Stimulated activated CD8-positive, alpha-beta memory T cell treated with anti-CD3 and anti-CD28 coated beads, Interleukin-15, amount 100 ng/mL, for 1 hour (primary cell): ENCODE measurements around the gene OR52J3.
"Not testable (repeated sequence)": the region's sequence is repeated elsewhere in the genome, so short reads cannot be mapped to it uniquely, and the experiment has no call there.

Source experiments
- DNase-seq: peaks from one replicate; pipeline ENCODE4 v3.0.0-alpha.2; 2020; ENCODE audit warnings: low read depth

The OR52J3 gene

GRCh38 chr11:5046226-5046625, at the start of gene OR52J3:
TSS of gene OR52J3 (plus strand) at chr11:5046526. CDS start at chr11:5046526, 0 bp downstream.
- no peak for DNase-seq

GRCh38 chr11:5004424-5005274, 41.7 kb upstream of the OR52J3 start:
- DNase-seq, result no peak

DNA sequence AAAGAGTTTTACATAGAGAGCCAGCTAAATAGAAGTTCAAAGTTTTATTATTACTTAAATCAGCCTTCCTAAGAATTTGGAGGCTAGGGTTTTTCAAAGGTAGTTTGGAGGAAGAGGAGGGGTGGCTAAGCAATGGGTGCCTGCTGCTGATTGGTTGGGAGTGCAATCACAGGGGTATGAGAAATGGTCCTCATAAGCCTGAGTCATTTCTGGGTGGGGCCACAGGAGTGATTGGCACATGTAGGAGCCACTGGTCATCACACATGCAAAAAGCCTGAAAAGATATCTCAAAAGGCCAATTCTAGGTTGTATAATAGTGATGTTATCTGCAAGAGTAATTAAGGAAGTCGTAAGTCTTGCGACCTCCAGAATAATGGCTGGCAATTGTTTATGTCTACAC, 38.8 kb upstream of the OR52J3 start:
- no peak for DNase-seq

DNA sequence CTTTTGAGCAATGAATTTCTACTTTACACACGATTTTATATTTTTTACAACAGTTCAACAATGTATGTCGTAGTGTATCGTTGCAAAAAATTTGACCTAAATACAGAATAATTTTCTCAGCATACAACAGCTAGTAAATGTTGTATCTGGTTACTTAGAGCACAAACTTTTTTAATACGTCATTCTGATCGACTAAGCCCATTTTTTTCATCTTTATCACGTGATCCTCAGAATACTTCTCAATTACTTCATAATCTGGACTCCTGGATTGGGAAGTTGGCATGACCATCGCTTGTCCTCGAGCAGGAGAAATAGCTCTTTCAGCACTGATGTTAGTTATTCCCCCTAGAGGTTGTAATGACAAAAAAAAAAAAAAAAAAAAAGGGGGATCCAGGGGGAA, 35.1 kb upstream of the OR52J3 start:
- DNase-seq, result no peak

DNA sequence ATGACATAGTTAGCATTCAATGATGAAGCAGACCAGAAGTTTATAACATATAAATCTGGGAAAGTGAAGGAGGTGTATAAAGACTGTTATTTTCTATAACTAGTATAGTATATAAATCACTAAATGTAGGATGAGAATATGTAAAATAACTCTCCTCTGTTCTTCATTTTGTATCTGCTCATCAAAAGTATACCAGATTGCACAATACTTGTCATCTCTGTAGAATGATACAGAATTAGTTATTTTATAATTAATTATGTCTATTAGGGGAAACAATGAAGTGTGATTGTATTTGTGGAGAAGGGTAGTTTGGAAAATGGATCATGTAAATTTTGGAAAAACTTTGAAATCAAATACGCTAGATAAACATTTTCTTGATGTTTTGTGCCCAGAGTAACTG, 33.3 kb upstream of the OR52J3 start:
- no peak for DNase-seq

DNA sequence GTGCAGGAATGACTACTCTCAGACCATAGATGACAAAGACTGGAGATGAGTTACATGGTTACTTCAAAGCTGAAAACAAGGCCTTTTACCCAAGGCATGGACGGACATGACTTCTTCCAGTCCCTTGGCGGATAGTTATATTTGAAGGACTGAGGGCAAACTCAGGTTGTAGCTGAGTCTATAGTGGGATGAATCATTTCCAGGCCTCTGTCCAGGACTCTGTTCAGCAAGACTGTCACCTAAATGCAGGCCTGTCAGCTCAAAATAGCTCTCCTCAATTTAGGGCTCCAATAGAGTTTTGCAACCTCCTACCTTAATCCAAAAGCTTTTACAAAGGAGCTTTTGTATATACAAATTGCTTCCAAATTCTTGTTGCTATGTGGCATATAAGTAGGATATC, 24.3 kb upstream of the OR52J3 start:
- no peak for DNase-seq

- DNase-seq, result no peak
These were observed 9.7 kb upstream of the OR52J3 start for GRCh38 chr11:5036669-5037068.

GRCh38 chr11:5037926-5038325, 8.4 kb upstream of the OR52J3 start:
- DNase-seq, result no peak

DNA sequence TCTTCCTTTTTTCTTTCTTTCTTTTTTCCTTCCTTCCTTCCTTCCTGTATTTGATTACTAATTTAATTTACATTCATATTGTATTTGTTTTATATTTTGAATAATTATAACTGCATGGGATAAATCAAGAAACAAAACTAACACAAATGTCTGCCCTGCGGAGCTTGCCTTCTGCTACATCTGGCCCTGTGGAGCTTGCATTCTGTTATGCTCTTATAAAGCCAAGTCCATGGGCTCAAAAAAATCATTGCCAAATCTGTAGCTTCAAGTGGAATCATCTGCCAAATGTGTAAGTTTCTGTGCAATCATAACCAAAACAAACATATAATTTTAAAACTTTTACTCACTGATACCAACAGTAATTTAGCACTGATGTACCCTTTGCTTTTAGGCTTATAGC, 8.0 kb upstream of the OR52J3 start:
- DNase-seq, result no peak

- DNase-seq, result no peak
These were observed 5.5 kb upstream of the OR52J3 start for GRCh38 chr11:5040876-5041275.

- DNase-seq, result no peak
These were observed 4.2 kb upstream of the OR52J3 start for GRCh38 chr11:5042091-5042490.

DNA sequence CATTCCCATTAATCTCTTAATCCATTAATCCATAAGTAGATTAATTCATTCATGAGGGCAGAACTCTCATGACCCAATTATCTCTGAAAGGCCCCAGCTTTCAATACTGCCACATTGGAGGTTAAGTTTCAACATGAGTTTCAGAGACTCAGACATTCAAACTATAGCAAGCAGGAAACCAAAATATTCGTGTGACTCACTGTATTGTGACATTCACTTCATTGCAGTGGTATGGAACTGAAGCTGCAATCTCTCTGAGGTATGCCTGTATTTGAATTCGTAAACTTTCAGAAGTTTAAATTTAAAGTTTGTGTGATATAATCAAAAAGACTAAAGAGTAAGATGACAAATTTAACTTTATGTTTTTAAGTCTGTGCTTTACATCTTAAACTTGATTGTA, 2.9 kb upstream of the OR52J3 start:
- no peak for DNase-seq

- DNase-seq, result no peak
These were observed 516 bp downstream of the OR52J3 start for GRCh38 chr11:5046754-5047330.

DNA sequence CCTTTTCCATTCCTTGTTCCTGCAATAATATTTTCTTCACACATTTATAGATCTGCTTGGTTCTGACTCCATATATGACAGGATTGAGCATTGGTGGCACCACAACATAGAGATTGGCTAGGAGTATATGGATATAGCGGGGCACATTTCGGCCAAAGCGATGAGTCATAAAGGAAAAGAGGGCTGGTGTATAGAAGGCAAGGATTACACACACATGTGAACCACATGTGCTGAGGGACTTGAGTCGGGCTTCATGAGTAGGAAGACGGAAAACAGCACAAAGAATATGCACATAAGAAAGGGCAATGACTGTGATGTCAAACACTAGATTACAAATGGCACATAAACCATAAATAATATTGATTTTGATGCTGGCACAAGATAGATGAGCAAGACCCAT, 12.4 kb downstream of the OR52J3 start:
- DNase-seq, result not testable (repeated sequence)

- DNase-seq, result no peak
These were observed 13.1 kb downstream of the OR52J3 start, which contains the start of gene OR52E2 for GRCh38 chr11:5059391-5059790. TSS of gene OR52E2 (minus strand) at chr11:5059627. CDS start at chr11:5059627, 0 bp downstream.

- no peak for DNase-seq
These were observed 18.7 kb downstream of the OR52J3 start for GRCh38 chr11:5065027-5065426.

DNA sequence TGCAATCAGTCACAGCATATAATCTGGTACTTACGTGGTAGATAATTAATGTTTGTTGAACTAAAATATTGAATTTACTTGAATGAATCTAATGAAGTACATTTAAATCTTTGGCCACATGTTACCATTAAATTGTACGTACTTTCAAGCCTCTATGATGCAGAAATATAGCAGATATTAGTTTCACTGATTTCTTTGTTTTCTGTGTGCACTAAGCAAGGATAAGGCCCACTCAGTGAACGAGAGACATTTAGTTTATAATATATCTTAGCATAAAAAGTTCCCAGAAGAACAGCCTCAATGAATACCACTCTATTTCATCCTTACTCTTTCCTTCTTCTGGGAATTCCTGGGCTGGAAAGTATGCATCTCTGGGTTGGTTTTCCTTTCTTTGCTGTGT, 22.9 kb downstream of the OR52J3 start, which contains the start of gene OR52E1:
Gene OR52E1 (plus strand): TSS at position 301 of the 400 bp plus-strand sequence.
- DNase-seq, result no peak

DNA sequence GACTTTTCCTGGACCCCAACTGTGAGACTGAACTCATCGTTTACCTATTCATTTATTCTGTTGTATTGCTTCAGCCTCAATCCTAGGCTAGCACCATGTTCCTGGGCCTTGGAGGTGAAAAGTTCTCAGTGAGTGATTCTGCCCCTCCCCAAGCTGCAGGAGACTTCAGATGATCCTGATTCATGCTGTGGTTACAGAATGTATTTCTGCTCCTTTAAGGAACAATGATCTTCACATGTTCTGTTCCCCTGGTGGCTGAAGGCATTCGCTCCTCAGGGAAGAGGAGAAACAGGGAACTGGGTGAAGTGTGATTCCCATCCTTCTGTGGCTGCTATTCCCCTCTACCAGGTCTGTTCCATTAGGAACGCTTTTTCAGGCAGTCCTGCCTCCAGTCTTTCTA, 25.5 kb downstream of the OR52J3 start:
- DNase-seq, result no peak

- no peak for DNase-seq
These were observed 35.1 kb downstream of the OR52J3 start for GRCh38 chr11:5081405-5081804.

GRCh38 chr11:5083602-5084001, 37.3 kb downstream of the OR52J3 start:
- DNase-seq, result no peak

GRCh38 chr11:5088556-5088955, 42.2 kb downstream of the OR52J3 start:
- no peak for DNase-seq

DNA sequence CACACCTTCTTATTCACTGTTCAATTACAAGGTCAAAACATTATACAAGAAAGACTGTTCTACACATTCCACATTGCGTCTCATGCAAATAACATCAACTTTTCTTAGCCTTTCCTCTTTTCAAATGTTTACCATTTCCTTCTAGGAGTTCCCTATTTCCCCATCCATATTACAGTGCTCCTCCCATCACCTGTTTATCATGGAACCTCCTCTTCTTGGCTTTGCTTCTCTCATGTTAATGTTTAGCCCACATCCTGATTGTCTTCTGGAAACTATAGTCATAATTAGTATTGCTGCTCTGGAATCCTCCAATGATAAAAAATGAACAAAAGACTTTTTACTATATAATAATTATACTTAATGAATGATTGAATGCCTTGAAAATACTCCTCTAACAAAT, 44.3 kb downstream of the OR52J3 start:
- no peak for DNase-seq

GRCh38 chr11:5092821-5093585, 46.7 kb downstream of the OR52J3 start:
- DNase-seq, result no peak
